WERI-Rb-1 (cell line): Measurements from ENCODE around the gene ZNF229.
"Not testable (repeated sequence)": the region's sequence is repeated elsewhere in the genome, so short reads cannot be mapped to it uniquely, and the experiment has no call there.

Experiments
- DNase-seq: peaks from one replicate; pipeline ENCODE4 v3.0.0-alpha.2; 2020
- H3K27ac ChIP-seq: fragments of 250-450 bp; sonication (Bioruptor Pico); 2 replicates; pipeline ENCODE4 v1.5.1; 2020; ENCODE audit warnings: mild to moderate bottlenecking, moderate library complexity
- H3K27me3 ChIP-seq: fragments of 250-450 bp; sonication (Bioruptor Pico); 2 replicates; pipeline ENCODE4 v1.5.1; 2021; ENCODE audit warnings: mild to moderate bottlenecking, low read depth, moderate library complexity; ENCODE audit not compliant: insufficient read depth, severe bottlenecking
- H3K36me3 ChIP-seq: fragments of 250-450 bp; sonication (Bioruptor Pico); 2 replicates; pipeline ENCODE4 v1.5.1; 2020; ENCODE audit warnings: mild to moderate bottlenecking, moderate library complexity
- H3K4me3 ChIP-seq: 2 replicates; pipeline ENCODE4 v1.5.1; 2011; ENCODE audit warnings: low read depth, mild to moderate bottlenecking, control low read depth, low read length
- H3K9me3 ChIP-seq: fragments of 250-450 bp; sonication (Bioruptor Pico); 2 replicates; pipeline ENCODE4 v1.5.1; 2021; ENCODE audit warnings: mild to moderate bottlenecking, moderate library complexity; ENCODE audit not compliant: severe bottlenecking
- CTCF ChIP-seq: IDR thresholded peaks from 2 replicates; pipeline ENCODE4 v1.5.1; 2011; ENCODE audit warnings: low read depth, mild to moderate bottlenecking, control low read depth, inconsistent platforms, low read length

ZNF229 gene

GRCh38 chr19:44447916-44448674 is at the start of gene ZNF229:
TSS of gene ZNF229 (minus strand) at chr19:44448472. CDS start at chr19:44442847, 5,625 bp downstream.
- Histone ChIP-seq H3K27me3 (peaks cover 10% of the 10 kb centered on the region), H3K4me3 (peak within 1 kb of the TSS; percentile 60), H3K9me3 (peaks cover 39% of the 10 kb centered on the region), H3K27ac (peak within 1 kb of the TSS; percentile 62), H3K36me3 (no peaks in the 10 kb centered on the region; the same call in none of the 2 replicates)
- TF ChIP-seq CTCF: no peak
- peak; percentile 94 for DNase-seq

- Histone ChIP-seq H3K9me3 (peaks cover 37% of the 10 kb centered on the region), H3K27ac (no peak overlapping the region), H3K4me3 (no peak overlapping the region), H3K36me3 (peaks cover 79% of the 10 kb centered on the region), H3K27me3 (no peaks in the 10 kb centered on the region)
- DNase-seq: no peak
- no peak for TF ChIP-seq CTCF
Measured at GRCh38 chr19:44496711-44497110, 48.4 kb upstream of the ZNF229 start.

- Histone ChIP-seq H3K27ac (no peak overlapping the region), H3K9me3 (peaks cover 81% of the 10 kb centered on the region), H3K4me3 (no peak overlapping the region), H3K27me3 (no peaks in the 10 kb centered on the region), H3K36me3 (peaks cover 77% of the 10 kb centered on the region)
- TF ChIP-seq CTCF: no peak
- no peak for DNase-seq
Measured at GRCh38 chr19:44476559-44477408, 28.5 kb upstream of the ZNF229 start.

- H3K36me3 ChIP-seq, H3K4me3 ChIP-seq, H3K27me3 ChIP-seq, H3K27ac ChIP-seq, DNase-seq: not testable (repeated sequence)
- peaks cover 23% of the 10 kb centered on the region for H3K9me3 ChIP-seq
Measured at GRCh38 chr19:44468730-44469129, 20.5 kb upstream of the ZNF229 start.

GRCh38 chr19:44462600-44463286 is 14.5 kb upstream of the ZNF229 start:
- not testable (repeated sequence) for DNase-seq, H3K36me3 ChIP-seq, H3K27ac ChIP-seq, H3K27me3 ChIP-seq, H3K4me3 ChIP-seq
- peaks cover 16% of the 10 kb centered on the region for H3K9me3 ChIP-seq

GRCh38 chr19:44456016-44456415 is 7.7 kb upstream of the ZNF229 start:
- Histone ChIP-seq H3K9me3 (peaks cover 36% of the 10 kb centered on the region), H3K27me3 (peaks cover 10% of the 10 kb centered on the region)
- DNase-seq, H3K27ac ChIP-seq, H3K36me3 ChIP-seq, H3K4me3 ChIP-seq: not testable (repeated sequence)

- no peak overlapping the region for H3K4me3 ChIP-seq
- H3K27ac ChIP-seq: no peak overlapping the region
- TF ChIP-seq CTCF: no peak
- peaks cover 37% of the 10 kb centered on the region for H3K9me3 ChIP-seq
- H3K27me3 ChIP-seq: peaks cover 10% of the 10 kb centered on the region
- DNase-seq: no peak
- H3K36me3 ChIP-seq: no peaks in the 10 kb centered on the region
Measured at GRCh38 chr19:44455100-44455499, 6.8 kb upstream of the ZNF229 start.
